Activated CD4-positive, CD25-positive, alpha-beta regulatory T cell treated with anti-CD3 and anti-CD28 coated beads, Interleukin-2, amount 50 U/mL, for 72 hours (primary cell): ENCODE measurements around the gene KCNG1.

Source experiments
- DNase-seq: peaks from one replicate; pipeline ENCODE4 v3.0.0; 2021

KCNG1 gene

DNA sequence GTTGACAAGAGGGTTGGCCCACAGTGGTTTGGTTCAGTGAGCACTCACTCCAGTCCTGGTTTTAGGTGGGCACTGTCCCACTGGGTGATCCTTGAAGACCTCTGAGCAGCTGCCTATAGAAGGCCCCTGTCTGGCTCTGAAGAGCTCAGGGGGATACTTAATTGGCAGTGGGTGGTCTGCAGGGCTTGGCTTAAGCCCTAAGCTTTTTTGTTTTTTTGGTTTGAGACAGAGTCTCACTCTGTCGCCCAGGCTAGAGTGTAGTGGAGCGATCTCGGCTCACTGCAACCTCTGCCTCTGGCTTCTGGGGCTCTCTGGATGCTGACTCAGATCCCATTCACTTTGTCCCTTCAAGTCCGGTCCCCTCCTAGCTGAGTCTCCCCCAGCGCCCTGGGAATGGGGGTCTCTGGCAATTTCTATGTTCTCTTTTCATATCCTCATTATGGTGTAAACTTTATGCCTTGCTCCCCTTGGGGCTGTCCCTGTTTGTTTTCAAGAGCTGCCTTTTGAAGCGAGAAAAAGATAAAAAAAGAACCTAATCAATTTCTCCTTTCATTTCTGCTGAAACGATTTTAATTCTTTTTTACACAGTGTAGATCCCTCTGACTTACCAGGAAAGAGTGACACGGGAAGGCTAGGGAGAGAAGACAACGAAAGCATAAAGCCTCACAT lies 12.2 kb upstream of the KCNG1 start:
- no peak for DNase-seq

DNA sequence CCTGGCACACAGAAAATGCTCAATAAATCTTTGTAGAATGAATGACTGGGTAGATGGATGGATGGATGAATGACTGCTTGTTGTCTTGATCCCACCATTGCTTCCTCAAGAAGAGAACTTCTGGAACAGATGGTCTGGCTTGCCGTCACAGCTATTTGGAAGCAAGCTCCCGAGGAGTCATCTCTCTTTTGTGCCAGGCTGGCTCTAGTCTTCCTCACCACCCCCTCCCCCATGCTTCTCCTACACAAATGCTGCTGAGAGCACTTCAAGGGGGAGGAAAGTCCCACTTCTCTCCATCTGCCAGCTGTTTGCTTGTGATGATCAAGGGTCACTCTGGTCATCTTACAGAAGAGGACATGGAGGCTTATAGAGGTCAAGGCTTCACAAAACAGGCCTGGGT lies 11.6 kb upstream of the KCNG1 start:
- DNase-seq: no peak

DNA sequence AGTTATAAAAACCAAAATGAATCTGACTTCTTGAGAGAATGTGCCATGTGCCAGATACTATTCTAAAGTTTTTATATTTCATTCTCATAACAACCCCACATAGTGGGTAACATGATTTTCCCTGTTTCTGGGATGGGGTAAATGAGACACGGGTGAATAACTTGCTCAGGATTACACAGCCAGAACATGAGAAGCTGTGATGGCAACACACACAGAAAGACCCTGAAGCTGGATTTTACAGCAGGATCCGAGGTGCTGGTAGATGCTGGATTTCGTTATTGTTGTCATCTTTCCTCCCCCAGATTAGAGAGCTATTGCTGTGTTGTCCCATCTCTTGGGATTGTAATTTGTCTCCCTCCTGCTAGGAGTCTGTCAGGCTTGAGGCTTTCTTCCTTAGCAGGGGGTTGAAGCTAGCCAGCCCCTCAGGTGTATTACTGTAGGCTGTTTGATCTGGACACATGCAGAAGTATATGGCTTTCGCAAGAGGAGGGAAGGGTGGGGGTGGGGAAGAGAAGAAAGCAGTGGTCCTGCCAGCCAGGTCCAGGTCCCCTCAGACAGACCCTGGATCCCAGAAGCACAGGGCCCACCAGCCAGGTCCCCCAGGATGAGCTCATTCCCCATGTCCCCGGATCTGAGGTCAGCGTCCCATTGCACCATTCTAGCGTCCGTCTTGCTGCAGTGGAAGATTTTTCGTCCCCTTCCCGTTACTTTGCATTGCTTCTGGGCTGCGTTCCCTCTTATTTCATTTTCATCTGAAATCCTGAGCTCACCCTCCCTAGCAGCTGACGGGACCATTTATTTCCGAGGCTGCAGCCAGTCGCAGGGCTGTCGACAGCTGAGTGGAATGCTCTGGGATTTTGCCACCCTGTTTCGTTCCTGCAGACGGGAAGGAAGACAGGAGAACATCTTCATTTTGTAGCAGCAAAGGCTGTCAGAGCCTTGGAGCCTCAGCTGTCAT lies 7.3 kb upstream of the KCNG1 start:
- no peak for DNase-seq

DNA sequence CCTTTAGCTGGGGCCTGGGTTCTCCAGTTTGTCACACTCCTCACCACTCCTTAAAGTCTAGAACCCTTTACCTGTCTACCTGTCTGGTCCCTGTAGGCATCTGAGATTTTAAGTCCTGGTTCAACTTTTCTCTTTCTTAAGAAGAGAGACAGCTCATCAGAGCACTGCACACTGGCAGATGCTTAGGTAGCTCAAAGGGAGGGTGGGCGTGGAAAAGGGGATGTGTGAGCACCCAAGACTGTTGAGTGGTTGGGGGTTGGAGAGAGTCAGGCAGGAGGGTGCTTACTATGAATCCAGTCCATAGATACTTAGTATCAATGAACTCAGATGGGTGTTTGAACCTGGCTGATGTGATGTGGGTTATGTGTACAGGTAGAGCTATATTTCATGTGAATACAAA lies 6.6 kb upstream of the KCNG1 start:
- DNase-seq: no peak

DNA sequence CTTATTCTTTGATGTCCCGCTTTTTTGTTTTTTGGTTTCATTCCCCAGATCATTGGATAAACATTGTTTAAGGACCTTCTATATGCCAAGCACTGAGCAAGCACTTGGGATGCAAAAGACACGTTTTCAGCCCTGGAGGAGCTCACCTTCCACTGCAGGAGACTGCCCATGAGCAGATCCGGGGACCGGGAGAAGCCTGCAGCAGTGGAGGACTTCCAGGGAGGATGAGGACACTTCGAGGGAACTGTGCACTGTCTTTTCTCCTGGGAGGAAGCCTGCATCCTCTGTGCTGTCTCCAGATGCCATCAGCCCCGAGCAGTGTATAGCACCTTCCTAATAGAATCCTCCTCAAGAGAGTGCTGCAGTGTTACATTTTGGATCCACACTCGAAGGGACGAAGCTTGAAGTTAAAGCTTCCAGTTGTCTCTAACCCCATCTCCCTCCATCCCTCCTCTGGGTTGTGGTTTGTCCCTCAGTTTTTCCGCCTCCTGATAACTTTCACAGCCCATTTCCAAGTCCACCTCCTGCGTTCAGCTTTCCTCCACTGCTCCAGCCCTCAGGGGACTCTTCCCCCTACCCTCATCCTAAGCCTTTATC lies 5.8 kb upstream of the KCNG1 start:
- DNase-seq: no peak

DNA sequence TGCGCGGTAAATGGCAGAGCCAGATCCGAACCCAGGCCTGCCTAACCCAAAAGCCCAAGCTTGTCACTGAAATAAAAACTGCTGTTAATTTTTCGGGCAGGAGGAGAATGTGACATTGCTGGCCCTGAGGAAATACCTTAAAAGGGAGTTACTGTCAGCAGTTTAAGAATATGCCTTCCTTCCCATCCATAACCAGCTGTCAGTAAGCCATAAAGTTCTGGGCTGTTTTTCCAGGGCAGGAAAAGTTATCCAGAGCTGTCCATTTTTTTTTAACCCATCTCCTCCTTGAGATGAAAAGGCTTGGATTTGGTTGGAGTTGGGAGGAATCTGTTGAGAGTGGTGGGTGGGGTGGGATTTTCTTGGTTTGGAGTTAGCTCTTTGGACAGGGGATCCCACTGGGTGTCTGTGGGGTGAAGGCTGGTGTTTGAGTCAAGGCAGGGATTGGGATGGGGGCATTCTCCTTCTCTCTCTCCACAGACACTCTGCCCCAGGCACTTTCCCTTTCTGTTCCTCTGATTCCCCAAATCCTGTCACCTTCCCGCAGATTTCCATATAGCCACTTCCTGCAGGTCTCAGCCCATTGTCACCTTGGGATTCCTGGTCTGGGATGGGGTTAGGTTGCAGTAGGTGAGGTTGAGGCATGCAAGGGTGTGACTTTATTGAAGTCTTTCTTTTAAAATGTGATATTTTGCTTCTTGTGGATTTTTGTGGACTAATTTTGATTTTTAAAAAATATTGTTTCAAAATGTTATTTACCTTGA lies 4.3 kb upstream of the KCNG1 start:
- DNase-seq: no peak

DNA sequence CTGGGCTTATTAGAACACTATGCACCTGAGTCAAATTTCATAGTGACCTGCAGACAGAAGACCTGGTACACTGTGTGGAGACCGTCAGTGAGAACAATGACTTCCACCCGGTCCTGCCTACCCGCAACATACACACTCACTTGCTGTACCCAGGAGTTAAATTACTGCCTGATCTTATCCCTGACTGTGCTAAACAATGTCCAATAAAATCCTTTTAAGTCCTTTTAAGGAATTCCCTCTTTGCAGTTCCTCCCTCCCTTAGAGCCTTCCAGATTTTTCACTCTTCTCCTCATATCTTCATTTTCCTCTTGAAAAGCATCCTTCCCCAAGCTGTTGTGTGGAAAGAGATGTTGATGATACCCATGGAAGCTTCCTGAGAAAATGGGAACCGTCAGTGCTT lies 3.4 kb upstream of the KCNG1 start:
- no peak for DNase-seq

DNA sequence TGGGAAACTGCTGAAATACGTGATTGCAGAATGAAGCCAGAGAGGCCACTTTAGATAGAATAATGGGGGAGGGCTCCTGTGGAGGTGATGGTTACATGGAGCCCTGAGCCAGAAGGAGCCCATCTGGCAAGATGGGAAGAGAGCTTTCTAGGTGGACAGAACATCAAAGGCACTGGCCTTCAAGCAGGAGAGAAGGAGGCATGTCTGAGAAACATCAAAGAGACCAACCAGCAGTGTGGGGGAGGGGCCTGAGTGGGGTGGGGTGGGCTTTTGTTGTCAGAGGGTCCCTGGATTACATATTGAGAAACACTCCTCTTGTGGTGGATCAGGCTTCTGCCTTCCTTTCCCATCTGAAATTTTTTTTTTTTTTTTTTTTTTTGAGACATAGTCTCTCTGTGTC lies 1.9 kb upstream of the KCNG1 start:
- no peak for DNase-seq

DNA sequence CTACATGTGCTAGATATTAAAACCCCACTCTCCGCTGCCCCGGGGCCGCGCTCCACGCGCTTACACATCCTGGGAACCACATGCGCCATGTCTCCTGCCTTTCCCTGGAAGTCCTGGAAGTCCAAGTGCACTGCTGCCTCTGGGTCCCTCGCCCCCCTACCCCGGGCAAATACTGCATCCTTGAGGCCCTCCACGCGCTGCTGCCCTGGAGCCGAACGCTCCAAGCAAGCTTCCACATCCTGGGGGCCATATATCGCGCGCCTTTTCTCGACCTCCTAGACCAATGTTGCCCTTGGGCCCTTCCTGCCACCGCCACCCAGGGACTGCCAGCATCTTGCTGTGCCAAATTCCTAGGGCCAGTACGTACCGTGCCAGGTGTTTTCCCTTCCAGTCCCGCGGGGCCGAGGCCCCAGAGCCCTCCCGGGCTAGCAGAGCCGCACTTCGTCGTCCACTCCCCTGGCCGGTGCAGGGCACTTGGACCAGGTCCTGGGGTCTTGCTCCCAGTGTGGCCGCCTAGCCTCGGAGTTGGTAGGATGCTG lies 779 bp upstream of the KCNG1 start:
- DNase-seq: no peak

DNA sequence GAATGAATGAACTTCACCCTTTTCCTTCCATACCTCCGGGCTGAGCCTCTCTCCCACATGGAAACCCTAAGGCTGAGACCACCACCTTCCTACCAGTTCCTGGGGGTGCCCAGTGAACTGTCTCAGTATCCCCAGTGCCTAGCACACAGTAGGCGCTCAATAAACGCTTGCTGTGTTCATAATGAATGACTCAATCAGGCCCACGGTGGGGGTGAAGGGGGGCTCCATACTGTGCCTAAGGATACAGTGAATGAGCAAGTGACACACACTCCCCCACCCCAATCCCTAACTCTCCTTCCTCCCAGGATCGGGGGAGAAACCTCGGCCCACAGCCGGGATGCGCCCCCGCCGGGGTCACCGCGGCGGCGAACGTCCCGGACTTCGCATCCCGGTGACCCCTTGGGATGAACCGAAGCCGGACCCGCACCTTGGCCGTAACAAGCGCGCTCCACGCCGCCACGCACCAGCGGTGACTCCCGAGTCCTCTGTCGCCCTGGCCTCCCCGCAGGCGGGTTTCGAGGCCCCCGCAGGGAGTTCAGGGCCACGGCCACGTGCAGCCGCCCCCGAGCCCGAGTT lies 592 bp downstream of the KCNG1 start:
- no peak for DNase-seq

DNA sequence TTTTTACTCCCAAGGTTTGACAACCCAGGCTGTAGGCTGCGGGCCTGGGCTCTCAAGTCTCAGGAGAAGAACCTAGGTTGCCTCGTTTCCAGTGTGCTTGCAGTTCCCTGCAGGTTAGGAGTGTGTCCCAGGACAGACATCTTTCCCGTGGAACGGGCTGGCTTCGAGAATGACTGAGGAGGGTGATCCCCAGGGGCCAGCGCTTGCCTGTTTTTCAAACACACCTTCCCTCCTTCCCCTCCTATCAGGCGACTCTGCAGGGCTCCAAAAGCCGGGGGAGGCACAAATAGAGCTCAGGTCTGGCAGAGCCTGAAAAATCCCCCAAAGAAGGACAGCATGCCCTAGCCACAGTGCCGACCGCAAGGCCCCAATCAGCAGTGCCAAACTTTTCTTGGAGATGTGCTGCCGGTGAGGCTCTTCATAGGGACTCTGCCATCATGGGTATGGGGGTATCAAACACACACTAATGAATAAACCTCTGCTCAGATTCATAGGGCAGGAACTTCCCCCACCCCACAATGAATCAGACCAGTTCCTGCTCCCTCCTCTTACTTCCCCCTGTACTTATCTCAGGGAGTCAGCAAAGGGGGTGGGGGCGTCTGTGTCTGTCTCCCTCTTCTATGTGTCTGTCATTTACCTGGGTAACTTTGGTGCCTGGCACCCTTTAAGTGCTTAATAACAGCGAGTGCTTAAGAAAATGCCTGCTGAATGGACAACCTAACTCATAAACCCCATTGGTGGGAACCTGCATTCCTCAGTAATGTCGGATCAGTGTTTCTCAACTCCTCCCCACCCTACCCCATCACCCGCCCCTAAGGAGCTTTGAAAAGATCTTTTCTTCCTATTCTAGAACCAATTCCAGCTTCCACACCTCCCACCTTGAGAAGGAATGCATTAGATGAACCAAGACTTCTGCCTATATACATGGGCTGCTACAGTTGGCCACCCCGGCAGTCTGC lies 1.6 kb downstream of the KCNG1 start:
- DNase-seq: no peak

DNA sequence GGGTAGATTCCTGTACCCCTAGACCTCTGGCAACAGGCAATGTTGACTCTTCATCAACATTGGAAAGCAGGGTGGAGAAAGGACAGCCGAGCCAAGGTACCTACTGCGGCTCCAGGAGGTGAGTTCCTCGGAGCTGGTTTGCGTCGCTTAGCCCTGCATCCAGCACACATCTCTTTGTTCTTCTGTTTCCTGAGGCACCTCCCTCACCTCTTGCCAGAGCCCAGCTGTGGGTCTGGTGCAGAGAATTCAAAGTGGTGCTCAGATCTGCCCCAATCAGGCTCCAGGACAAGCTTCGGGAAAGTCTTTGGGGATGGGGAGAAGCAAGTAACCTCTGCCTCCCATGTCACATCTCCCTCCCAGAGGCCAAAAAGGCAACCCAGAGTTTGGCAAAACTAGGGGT lies 2.2 kb downstream of the KCNG1 start:
- no peak for DNase-seq

DNA sequence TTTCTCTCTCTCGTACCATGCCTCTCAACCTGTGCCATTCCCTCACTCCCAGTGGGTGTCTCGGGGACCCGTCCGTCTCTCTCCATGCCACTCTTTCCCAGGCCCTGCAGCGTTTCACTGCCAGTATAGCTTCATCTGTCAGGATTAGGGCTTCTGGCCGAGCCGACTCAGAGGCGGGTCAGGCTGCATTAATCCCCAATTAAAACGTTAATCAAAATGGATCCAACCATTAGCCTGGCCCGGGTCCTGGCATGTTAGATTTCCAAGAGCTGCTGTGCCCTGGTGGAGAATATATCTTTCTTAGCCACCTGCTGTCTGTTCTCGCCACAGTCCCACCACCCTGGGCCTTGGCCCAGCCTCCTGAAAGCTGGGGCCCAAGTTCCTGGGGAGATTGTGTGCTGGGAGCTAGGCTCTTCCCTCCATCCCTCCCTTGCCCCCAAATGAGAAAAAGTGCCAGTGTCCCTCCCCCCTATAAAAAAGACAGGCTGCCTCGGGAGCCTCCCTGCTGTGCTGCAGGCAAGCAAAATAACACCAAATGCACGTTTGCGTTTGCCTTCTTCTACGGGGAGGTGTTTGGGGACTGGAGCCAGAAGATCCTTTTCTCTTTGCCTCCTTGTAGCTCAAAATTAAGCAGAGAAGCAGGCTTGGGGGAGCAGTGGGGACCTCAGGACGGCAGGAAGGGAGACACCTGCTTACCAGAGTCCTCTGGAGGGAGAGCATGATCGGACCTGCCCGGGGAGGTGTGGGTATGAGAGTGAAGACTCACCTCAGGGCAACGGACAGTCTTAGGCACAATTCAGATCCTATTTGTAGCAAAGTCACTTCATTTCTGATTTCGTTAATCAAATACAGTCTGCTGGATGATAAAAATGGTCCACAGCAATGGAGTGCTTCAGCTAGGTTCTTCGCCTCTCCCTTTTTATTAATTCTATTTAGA lies 3.0 kb downstream of the KCNG1 start:
- no peak for DNase-seq

DNA sequence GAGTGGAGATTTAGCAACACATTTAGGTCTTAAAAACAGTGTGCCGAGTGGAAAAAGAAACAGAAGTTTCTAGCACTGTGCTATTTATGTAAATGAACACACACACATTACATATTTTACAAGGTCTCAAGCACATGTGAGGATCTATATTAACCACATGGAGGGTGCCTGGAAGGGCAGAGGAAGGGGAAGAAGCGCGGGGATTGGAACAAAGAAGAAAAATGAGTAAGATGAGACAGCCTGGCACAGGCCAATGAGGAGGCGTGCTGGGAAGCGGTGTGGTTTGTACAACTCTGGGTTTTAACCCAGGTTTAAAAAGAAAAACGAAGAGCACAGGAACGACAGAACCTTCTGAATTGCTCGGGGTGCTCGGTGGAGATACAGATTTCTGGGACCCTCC lies 5.7 kb downstream of the KCNG1 start:
- DNase-seq: no peak

DNA sequence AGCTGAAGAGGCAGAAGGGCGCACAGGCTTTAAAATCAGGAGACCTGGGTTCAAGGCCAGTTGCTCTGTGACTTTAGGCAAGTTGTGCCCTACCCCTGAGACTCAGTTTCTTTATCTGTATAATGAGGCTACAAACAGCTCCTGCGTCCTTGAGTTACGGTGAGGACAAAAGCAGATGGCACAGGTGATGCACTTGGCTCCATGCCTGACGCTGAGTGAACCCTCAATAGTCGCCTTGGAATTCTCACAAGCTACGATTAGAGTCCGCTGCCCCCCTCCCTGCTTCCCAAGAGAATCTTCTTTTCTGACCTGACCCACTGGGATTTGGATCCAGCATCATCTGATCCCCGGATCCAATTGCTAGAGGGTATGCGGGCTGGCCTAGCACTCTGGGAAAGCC lies 6.4 kb downstream of the KCNG1 start:
- no peak for DNase-seq

DNA sequence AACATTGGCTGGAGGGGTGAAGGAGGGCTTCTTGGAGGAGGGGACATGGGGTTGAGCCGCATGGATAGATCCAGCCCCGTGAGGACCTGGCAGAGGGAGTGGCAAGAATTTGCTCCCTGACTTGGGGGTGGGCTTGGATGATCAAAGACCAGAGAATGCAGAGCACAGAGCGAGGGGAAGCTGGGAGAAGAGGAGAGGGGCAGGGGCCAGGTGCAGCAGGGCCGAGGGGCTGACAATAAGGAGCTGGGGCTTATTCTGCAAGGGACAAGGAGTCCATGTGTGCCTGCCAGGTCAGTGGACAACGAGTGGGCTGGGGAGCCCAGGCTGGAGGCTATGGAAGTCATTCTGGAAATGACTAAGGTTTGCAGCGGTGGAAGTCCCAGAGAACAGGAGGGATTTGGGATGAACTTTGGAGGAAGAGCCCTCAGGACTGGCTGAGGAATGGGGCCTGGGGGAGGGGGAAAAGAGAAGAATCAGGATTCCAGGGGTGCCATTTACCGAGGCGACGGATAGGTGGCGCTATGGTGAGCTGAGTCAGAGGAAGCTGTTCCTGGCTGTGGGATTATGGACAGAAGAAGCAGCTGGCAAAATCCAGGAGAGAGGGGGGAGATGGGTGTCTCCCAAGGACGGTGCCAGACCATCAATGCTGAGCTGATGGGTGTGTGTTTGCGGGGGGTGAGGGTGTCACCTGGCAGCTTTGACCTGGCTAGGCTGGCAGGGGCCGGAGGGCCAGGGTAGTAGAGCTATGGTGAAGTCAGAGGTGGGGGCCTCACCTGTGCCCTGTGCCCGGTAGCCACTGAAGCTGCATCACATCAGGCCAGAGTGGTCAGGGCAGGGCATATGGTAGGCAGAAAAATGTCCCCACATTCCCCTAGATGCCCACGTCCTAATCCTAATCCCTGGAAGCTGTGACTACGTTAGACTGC lies 7.8 kb downstream of the KCNG1 start:
- DNase-seq: no peak

DNA sequence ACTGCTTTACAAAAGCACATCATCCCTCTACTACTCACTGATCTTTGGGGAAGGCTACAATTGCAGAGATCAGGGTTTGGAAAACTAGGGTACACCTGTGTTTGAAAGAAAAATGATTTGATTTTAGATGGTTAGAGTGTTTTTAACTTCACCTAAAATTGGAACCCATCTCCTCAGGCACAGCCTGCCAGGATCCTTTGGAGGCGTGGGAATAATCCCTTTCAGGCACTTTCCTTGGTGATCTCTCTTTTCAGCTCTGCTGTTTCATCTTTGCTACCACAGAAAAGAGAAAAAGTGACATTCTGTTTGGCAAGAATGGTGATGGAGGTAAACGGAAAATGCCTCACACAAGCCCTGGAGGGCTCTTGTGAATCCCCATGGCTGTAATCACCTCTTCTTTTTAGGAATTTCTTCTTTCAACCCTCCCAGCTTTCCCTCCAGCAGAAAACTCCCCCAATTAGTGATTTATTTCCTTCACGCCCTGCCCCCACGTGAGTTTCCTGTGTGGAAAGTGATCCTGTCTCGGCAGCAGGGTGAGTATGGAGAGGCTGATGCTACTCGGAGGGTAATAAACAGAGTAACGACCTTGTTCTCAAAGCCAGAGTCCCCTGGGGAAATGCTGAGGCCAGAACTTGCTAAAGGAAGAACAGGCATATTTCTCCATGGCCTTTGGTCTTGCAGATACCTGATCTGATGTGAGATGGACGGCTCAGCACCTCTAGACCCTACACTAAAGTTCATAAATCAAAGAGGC lies 9.2 kb downstream of the KCNG1 start:
- no peak for DNase-seq

DNA sequence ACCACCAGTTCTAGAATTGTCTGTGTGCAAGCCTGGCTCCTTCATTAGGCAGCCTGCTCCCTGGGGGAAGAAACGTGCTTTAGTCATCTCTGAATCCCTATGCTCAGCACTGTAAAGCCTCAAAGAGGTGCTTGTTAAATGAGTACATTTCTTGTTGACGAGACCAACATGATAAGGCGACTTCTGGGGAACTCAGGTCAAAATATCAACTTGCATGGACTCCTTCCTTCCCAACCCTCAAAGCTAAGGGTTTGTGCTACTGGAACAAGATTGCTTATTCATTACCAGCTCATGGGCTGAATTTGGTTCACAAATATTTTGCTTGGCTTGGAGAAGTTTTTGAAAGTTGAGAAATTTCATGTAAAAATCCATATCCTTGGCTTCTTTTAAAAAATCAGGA lies 10.6 kb downstream of the KCNG1 start:
- no peak for DNase-seq
